Neural cell (in vitro differentiated cells): ENCODE measurements around the gene APC.

Source experiments
- CTCF ChIP-seq: fragments of 450-650 bp; IDR thresholded peaks from 2 replicates; pipeline ENCODE4 v1.5.1; 2014; ENCODE audit warnings: antibody characterized with exemption, mild to moderate bottlenecking, moderate library complexity; ENCODE audit not compliant: poor library complexity, severe bottlenecking
- MXI1 ChIP-seq: fragments of 450-650 bp; conservative IDR thresholded peaks from 2 replicates; pipeline ENCODE4 v1.6.1; 2014; ENCODE audit warnings: antibody characterized with exemption, mild to moderate bottlenecking; ENCODE audit not compliant: poor library complexity, severe bottlenecking

- TF ChIP-seq CTCF (no peak), MXI1 (no peak)
These were observed 106.8 kb downstream of the APC start for GRCh38 chr5:112844489-112844888.
